ENCODE measurements around the gene DLG3. TPM values are rescaled to one million over a fixed set of nuclear protein-coding genes. Genes with fewer than 3 reads are reported as not detected.

DLG3 gene
- total RNA-seq, 1 experiment from 2014 or later: 48.4 TPM

DNA sequence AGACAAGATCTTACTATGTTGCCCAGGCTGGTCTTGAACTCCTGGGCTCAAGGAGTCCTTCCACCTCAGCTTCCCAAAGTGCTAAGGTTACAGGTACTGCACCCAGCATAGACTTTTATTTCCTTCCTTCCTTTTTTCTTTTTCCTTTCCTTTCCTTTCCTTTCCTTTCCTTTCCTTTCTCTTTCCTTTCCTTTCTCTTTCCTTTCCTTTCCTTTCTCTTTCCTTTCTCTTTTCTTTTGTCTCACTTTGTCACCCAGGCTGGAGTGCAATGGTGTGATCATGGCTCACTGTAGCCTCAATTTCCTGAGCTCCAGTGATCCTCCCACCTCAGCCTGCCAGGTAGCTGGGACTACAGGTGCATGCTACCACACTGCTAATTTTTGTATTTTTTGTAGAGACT, 19.4 kb downstream of the DLG3 start:
- TF ChIP-seq EZH2 (IDR thresholded peaks at IDR 0.05) (no peak), CEBPB (IDR thresholded peaks at IDR 0.05; ENCODE audit: low read depth) (no peak), POLR2A (IDR thresholded peaks at IDR 0.05; ENCODE audit: borderline replicate concordance, extremely low read depth, insufficient read depth, insufficient read length) (no peak), ZFX (IDR thresholded peaks at IDR 0.05) (no peak), SIN3A (IDR thresholded peaks at IDR 0.05; ENCODE audit: low read depth) (no peak), SP1 (IDR thresholded peaks at IDR 0.05; ENCODE audit: low read depth) (no peak)
- TF ChIP-seq, protein P1, sequence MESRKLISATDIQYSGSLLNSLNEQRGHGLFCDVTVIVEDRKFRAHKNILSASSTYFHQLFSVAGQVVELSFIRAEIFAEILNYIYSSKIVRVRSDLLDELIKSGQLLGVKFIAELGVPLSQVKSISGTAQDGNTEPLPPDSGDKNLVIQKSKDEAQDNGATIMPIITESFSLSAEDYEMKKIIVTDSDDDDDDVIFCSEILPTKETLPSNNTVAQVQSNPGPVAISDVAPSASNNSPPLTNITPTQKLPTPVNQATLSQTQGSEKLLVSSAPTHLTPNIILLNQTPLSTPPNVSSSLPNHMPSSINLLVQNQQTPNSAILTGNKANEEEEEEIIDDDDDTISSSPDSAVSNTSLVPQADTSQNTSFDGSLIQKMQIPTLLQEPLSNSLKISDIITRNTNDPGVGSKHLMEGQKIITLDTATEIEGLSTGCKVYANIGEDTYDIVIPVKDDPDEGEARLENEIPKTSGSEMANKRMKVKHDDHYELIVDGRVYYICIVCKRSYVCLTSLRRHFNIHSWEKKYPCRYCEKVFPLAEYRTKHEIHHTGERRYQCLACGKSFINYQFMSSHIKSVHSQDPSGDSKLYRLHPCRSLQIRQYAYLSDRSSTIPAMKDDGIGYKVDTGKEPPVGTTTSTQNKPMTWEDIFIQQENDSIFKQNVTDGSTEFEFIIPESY (IDR thresholded peaks at IDR 0.05; ENCODE audit: extremely low read depth, insufficient replicate concordance, low read length): no peak
- TF ChIP-seq, protein P2, sequence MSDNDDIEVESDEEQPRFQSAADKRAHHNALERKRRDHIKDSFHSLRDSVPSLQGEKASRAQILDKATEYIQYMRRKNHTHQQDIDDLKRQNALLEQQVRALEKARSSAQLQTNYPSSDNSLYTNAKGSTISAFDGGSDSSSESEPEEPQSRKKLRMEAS (IDR thresholded peaks at IDR 0.05): no peak
- ChIA-PET CTCF (no interaction called here), RAD21 (ENCODE audit: low non-redundant PET in 1 of 2, low total read pairs in 2 of 2, uncharacterized antibody in 2 of 2, unreplicated experiment in 2 of 2) (no interaction called here), POLR2A (interaction anchor here (0.7 kb wide), 1 partner anchor 19 kb away, joined by 4 read pairs; no protein-coding TSS in a partner anchor)
- H3K36me3 ChIP-seq (ENCODE audit: control insufficient read depth in 1 of 2, insufficient read depth in 2 of 2, low read length in 2 of 2): no peaks in the 10 kb centered on the region
- no peaks in the 10 kb centered on the region for H4K20me1 ChIP-seq (ENCODE audit: insufficient read depth)
- H3K27me3 ChIP-seq (ENCODE audit: insufficient read depth, low read length): no peaks in the 10 kb centered on the region
- peaks cover 14% of the 10 kb centered on the region for H3K79me2 ChIP-seq (ENCODE audit: insufficient read depth, low read length)
- no peak for DNase-seq (ENCODE audit: low read depth, low spot score)
- BruUV-seq (replicated peaks): no TSS peak
- intact Hi-C loops (cut with micrococcal nuclease): no loop called here
- no peak overlapping the region for H3K4me2 ChIP-seq (ENCODE audit: low read length)
- H3K4me1 ChIP-seq (ENCODE audit: control insufficient read depth in 1 of 2, insufficient read depth in 2 of 2, low read length in 2 of 2): peaks cover 2 to 7% of the 10 kb centered on the region in 2 experiments; a peak in 1 of 4 replicates
- no peak overlapping the region for H2AFZ ChIP-seq (ENCODE audit: low read depth, low read length, poor library complexity, severe bottlenecking)
- no peaks in the 10 kb centered on the region for H3K9me2 ChIP-seq (ENCODE audit: insufficient read depth)
- H3K9me3 ChIP-seq (ENCODE audit: control insufficient read depth in 1 of 2, insufficient read depth in 1 of 2, low read depth in 1 of 2, low read length in 2 of 2): no peaks in the 10 kb centered on the region
- H3K27ac ChIP-seq (ENCODE audit: low read depth, low read length): no peak overlapping the region
- no peak overlapping the region for H3K4me3 ChIP-seq (replicated peaks in 1 of 2; ENCODE audit: low read depth in 1 of 2, low read length in 2 of 2)
- no peak overlapping the region for H3K9ac ChIP-seq (ENCODE audit: low read length)
- no peak for ATAC-seq

DNA sequence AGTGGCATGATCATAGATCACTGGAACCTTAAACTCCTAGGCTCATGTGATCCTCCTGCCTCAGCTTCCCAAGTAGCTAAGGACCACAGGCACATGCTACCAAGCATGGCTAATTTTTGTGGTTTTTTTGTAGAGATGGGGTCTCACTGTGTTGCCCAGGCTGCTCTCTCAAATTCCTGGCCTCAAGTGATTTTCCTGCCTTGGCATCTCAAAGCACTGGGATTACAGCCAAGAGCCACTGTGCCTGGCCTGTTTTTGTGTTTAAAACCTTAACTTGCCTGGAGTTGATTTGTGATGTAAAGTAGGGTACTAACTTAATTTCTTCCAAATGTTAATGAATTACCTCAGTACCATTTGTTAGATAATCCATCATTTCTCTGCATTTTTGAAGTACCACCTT, 22.3 kb downstream of the DLG3 start:
- ChIA-PET CTCF (no interaction called here), POLR2A (no interaction called here), RAD21 (ENCODE audit: low non-redundant PET in 1 of 2, low total read pairs in 2 of 2, uncharacterized antibody in 2 of 2, unreplicated experiment in 2 of 2) (no interaction called here)
- Histone ChIP-seq H3K27ac (ENCODE audit: low read depth, low read length) (no peak overlapping the region), H3K9ac (ENCODE audit: low read length) (no peak overlapping the region), H3K9me3 (ENCODE audit: control insufficient read depth in 1 of 2, insufficient read depth in 1 of 2, low read depth in 1 of 2, low read length in 2 of 2) (no peaks in the 10 kb centered on the region), H3K79me2 (ENCODE audit: insufficient read depth, low read length) (peaks cover 8% of the 10 kb centered on the region), H4K20me1 (ENCODE audit: insufficient read depth) (no peaks in the 10 kb centered on the region), H3K9me2 (ENCODE audit: insufficient read depth) (no peaks in the 10 kb centered on the region), H3K4me2 (ENCODE audit: low read length) (no peak overlapping the region), H2AFZ (ENCODE audit: low read depth, low read length, poor library complexity, severe bottlenecking) (no peak overlapping the region), H3K4me3 (replicated peaks in 1 of 2; ENCODE audit: low read depth in 1 of 2, low read length in 2 of 2) (no peak overlapping the region), H3K4me1 (ENCODE audit: control insufficient read depth in 1 of 2, insufficient read depth in 2 of 2, low read length in 2 of 2) (peaks cover 14 to 16% of the 10 kb centered on the region in 2 experiments), H3K27me3 (ENCODE audit: insufficient read depth, low read length) (no peaks in the 10 kb centered on the region), H3K36me3 (ENCODE audit: control insufficient read depth in 1 of 2, insufficient read depth in 2 of 2, low read length in 2 of 2) (no peaks in the 10 kb centered on the region)
- no peak for ATAC-seq
- no peak for DNase-seq (ENCODE audit: low read depth, low spot score)
- no TSS peak for BruUV-seq (replicated peaks)
- intact Hi-C loops (cut with micrococcal nuclease): no loop called here
- no peak for TF ChIP-seq SP1 (IDR thresholded peaks at IDR 0.05; ENCODE audit: low read depth)
- TF ChIP-seq, protein P3, sequence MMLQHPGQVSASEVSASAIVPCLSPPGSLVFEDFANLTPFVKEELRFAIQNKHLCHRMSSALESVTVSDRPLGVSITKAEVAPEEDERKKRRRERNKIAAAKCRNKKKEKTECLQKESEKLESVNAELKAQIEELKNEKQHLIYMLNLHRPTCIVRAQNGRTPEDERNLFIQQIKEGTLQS (IDR thresholded peaks at IDR 0.05): no peak
- no peak for TF ChIP-seq CBX3 (IDR thresholded peaks at IDR 0.05; ENCODE audit: low read depth)
- TF ChIP-seq CEBPB (IDR thresholded peaks at IDR 0.05; ENCODE audit: low read depth): no peak
- no peak for TF ChIP-seq EZH2 (IDR thresholded peaks at IDR 0.05)
- no peak for TF ChIP-seq YY1 (IDR thresholded peaks at IDR 0.05; ENCODE audit: extremely low read depth, insufficient replicate concordance, low read depth, low read length)
- no peak for TF ChIP-seq POLR2A (IDR thresholded peaks at IDR 0.05; ENCODE audit: borderline replicate concordance, extremely low read depth, insufficient read depth, insufficient read length)
- TF ChIP-seq, protein P1 (IDR thresholded peaks at IDR 0.05; ENCODE audit: extremely low read depth, insufficient replicate concordance, low read length): no peak
- no peak for TF ChIP-seq RAD21 (IDR thresholded peaks at IDR 0.05; ENCODE audit: low read depth)
- no peak for TF ChIP-seq ELF1 (IDR thresholded peaks at IDR 0.05; ENCODE audit: borderline replicate concordance, low read depth)
- TF ChIP-seq SIN3A (IDR thresholded peaks at IDR 0.05; ENCODE audit: low read depth): no peak
- no peak for TF ChIP-seq ZNF274 (IDR thresholded peaks at IDR 0.05; ENCODE audit: low read depth, low read length)
- TF ChIP-seq ZFX (IDR thresholded peaks at IDR 0.05): no peak
- no peak for TF ChIP-seq FOSL1 (IDR thresholded peaks at IDR 0.05; ENCODE audit: low read depth)
